K562 (cell line): ENCODE results near the gene PTPN13.

Experiments
- ATF7 ChIP-seq: fragments of 450-650 bp; IDR thresholded peaks from 2 replicates; pipeline ENCODE4 v1.7.1; 2014; ENCODE audit warnings: mild to moderate bottlenecking, moderate library complexity
- CBFA2T3 ChIP-seq: fragments of 450-650 bp; IDR thresholded peaks from 2 replicates; pipeline ENCODE4 v1.6.1; 2017
- EP300 ChIP-seq: IDR thresholded peaks from 2 replicates; pipeline ENCODE4 v1.6.1; 2012; ENCODE audit warnings: low read length, improper control_type of control experiment
- IRF2 ChIP-seq: sonication (generic); formaldehyde crosslinking; IDR thresholded peaks from 2 replicates; pipeline ENCODE4 v1.8.1; 2022; ENCODE audit warnings: mild to moderate bottlenecking, missing genetic modification reagents
- KDM5B ChIP-seq: fragments of 200-600 bp; sonication (generic); IDR thresholded peaks from 2 replicates; pipeline ENCODE4 v1.6.1; 2012; ENCODE audit warnings: low read depth, mild to moderate bottlenecking, moderate library complexity, low read length, control low read depth, inconsistent platforms; ENCODE audit not compliant: insufficient replicate concordance
- SAFB ChIP-seq: fragments of 200-400 bp; formaldehyde crosslinking; IDR thresholded peaks from 2 replicates; pipeline ENCODE4 v1.6.1; 2017; ENCODE audit warnings: low read depth, low read length, borderline replicate concordance
- TCF7L2 ChIP-seq: fragments of 150-350 bp; IDR thresholded peaks from 2 replicates; pipeline ENCODE4 v1.6.1; 2016; ENCODE audit warnings: low read depth, mild to moderate bottlenecking, low read length, moderate library complexity
- ZNF24 ChIP-seq: fragments of 450-650 bp; IDR thresholded peaks from 2 replicates; pipeline ENCODE4 v1.6.1; 2016
- ZNF407 ChIP-seq: fragments of 450-650 bp; IDR thresholded peaks from 2 replicates; pipeline ENCODE4 v1.6.1; 2016; ENCODE audit warnings: low read depth
- ZNF431 ChIP-seq: sonication (generic); formaldehyde crosslinking; IDR thresholded peaks from 2 replicates; pipeline ENCODE4 v1.8.0; 2022; ENCODE audit warnings: mild to moderate bottlenecking, missing genetic modification reagents
- TF ChIP-seq, protein P1 (sequence below): fragments of 200-600 bp; sonication (generic); IDR thresholded peaks from one replicate; pipeline ENCODE4 v1.6.1; 2012; ENCODE audit warnings: mild to moderate bottlenecking, low read depth, low read length, inconsistent platforms
- TF ChIP-seq, protein P2 (sequence below), 3 experiments: IDR thresholded peaks in 2 of 3; conservative IDR thresholded peaks in 1 of 3; 2 replicates each; pipeline ENCODE4 v1.5.1; 2011 to 2012; ENCODE audit warnings: low read length in 3 of 3, mild to moderate bottlenecking in 3 of 3, control low read depth in 2 of 3, improper control_type of control experiment in 1 of 3, inconsistent platforms in 1 of 3, low read depth in 1 of 3, mixed read lengths in 1 of 3, moderate library complexity in 1 of 3; ENCODE audit not compliant: insufficient read depth in 2 of 3

DNA sequence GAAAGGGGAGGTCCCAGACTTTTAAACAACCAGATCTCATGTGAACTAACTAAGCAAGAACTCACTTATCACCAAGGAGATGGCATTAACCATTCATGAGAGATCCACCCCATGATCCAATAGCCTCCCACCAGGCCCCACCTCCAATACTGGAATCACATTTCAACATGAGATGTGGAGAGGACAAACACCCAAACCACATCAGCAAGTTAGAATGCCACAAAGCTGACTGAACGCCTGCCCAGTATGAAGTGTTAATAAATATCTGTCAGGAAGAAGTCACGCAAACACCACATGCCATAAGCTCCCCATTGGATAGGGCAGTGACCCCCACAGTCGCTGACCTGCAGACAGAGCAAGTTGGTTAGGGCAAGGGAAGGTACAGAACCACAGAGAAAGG lies 240.8 kb downstream of the PTPN13 start:
- TF ChIP-seq CBFA2T3, result no peak
- TF ChIP-seq, protein P1, sequence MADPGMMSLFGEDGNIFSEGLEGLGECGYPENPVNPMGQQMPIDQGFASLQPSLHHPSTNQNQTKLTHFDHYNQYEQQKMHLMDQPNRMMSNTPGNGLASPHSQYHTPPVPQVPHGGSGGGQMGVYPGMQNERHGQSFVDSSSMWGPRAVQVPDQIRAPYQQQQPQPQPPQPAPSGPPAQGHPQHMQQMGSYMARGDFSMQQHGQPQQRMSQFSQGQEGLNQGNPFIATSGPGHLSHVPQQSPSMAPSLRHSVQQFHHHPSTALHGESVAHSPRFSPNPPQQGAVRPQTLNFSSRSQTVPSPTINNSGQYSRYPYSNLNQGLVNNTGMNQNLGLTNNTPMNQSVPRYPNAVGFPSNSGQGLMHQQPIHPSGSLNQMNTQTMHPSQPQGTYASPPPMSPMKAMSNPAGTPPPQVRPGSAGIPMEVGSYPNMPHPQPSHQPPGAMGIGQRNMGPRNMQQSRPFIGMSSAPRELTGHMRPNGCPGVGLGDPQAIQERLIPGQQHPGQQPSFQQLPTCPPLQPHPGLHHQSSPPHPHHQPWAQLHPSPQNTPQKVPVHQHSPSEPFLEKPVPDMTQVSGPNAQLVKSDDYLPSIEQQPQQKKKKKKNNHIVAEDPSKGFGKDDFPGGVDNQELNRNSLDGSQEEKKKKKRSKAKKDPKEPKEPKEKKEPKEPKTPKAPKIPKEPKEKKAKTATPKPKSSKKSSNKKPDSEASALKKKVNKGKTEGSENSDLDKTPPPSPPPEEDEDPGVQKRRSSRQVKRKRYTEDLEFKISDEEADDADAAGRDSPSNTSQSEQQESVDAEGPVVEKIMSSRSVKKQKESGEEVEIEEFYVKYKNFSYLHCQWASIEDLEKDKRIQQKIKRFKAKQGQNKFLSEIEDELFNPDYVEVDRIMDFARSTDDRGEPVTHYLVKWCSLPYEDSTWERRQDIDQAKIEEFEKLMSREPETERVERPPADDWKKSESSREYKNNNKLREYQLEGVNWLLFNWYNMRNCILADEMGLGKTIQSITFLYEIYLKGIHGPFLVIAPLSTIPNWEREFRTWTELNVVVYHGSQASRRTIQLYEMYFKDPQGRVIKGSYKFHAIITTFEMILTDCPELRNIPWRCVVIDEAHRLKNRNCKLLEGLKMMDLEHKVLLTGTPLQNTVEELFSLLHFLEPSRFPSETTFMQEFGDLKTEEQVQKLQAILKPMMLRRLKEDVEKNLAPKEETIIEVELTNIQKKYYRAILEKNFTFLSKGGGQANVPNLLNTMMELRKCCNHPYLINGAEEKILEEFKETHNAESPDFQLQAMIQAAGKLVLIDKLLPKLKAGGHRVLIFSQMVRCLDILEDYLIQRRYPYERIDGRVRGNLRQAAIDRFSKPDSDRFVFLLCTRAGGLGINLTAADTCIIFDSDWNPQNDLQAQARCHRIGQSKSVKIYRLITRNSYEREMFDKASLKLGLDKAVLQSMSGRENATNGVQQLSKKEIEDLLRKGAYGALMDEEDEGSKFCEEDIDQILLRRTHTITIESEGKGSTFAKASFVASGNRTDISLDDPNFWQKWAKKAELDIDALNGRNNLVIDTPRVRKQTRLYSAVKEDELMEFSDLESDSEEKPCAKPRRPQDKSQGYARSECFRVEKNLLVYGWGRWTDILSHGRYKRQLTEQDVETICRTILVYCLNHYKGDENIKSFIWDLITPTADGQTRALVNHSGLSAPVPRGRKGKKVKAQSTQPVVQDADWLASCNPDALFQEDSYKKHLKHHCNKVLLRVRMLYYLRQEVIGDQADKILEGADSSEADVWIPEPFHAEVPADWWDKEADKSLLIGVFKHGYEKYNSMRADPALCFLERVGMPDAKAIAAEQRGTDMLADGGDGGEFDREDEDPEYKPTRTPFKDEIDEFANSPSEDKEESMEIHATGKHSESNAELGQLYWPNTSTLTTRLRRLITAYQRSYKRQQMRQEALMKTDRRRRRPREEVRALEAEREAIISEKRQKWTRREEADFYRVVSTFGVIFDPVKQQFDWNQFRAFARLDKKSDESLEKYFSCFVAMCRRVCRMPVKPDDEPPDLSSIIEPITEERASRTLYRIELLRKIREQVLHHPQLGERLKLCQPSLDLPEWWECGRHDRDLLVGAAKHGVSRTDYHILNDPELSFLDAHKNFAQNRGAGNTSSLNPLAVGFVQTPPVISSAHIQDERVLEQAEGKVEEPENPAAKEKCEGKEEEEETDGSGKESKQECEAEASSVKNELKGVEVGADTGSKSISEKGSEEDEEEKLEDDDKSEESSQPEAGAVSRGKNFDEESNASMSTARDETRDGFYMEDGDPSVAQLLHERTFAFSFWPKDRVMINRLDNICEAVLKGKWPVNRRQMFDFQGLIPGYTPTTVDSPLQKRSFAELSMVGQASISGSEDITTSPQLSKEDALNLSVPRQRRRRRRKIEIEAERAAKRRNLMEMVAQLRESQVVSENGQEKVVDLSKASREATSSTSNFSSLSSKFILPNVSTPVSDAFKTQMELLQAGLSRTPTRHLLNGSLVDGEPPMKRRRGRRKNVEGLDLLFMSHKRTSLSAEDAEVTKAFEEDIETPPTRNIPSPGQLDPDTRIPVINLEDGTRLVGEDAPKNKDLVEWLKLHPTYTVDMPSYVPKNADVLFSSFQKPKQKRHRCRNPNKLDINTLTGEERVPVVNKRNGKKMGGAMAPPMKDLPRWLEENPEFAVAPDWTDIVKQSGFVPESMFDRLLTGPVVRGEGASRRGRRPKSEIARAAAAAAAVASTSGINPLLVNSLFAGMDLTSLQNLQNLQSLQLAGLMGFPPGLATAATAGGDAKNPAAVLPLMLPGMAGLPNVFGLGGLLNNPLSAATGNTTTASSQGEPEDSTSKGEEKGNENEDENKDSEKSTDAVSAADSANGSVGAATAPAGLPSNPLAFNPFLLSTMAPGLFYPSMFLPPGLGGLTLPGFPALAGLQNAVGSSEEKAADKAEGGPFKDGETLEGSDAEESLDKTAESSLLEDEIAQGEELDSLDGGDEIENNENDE, result no peak
- TF ChIP-seq, protein P2, sequence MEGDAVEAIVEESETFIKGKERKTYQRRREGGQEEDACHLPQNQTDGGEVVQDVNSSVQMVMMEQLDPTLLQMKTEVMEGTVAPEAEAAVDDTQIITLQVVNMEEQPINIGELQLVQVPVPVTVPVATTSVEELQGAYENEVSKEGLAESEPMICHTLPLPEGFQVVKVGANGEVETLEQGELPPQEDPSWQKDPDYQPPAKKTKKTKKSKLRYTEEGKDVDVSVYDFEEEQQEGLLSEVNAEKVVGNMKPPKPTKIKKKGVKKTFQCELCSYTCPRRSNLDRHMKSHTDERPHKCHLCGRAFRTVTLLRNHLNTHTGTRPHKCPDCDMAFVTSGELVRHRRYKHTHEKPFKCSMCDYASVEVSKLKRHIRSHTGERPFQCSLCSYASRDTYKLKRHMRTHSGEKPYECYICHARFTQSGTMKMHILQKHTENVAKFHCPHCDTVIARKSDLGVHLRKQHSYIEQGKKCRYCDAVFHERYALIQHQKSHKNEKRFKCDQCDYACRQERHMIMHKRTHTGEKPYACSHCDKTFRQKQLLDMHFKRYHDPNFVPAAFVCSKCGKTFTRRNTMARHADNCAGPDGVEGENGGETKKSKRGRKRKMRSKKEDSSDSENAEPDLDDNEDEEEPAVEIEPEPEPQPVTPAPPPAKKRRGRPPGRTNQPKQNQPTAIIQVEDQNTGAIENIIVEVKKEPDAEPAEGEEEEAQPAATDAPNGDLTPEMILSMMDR (IDR thresholded peaks at IDR 0.05 in 2 of 3, conservative IDR thresholded peaks at IDR 0.05 in 1 of 3; ENCODE audit: insufficient read depth in 2 of 3, low read depth in 1 of 3, low read length in 3 of 3), result no peak
- TF ChIP-seq KDM5B, result no peak
- no peak for TF ChIP-seq IRF2 (CRISPR knock-in tag)
- TF ChIP-seq EP300, result no peak
- TF ChIP-seq SAFB, result no peak
- TF ChIP-seq ZNF407, result no peak
- no peak for TF ChIP-seq TCF7L2
- TF ChIP-seq ZNF24, result no peak
- TF ChIP-seq ATF7, result no peak
- no peak for TF ChIP-seq ZNF431 (CRISPR knock-in tag)
